Stimulated activated CD8-positive, alpha-beta memory T cell treated with anti-CD3 and anti-CD28 coated beads, Interleukin-2, amount 100 ng/mL, for 48 hours (primary cell): Measurements from ENCODE around the gene DGCR2.

Source experiments
- DNase-seq, 2 donors: peaks; one replicate each; pipeline ENCODE4 v3.0.0-alpha.2; 2020; ENCODE audit warnings: low read depth in 2 of 2

The DGCR2 gene

GRCh38 chr22:19147195-19147780, 25.1 kb upstream of the DGCR2 start:
- DNase-seq = no peak

DNA sequence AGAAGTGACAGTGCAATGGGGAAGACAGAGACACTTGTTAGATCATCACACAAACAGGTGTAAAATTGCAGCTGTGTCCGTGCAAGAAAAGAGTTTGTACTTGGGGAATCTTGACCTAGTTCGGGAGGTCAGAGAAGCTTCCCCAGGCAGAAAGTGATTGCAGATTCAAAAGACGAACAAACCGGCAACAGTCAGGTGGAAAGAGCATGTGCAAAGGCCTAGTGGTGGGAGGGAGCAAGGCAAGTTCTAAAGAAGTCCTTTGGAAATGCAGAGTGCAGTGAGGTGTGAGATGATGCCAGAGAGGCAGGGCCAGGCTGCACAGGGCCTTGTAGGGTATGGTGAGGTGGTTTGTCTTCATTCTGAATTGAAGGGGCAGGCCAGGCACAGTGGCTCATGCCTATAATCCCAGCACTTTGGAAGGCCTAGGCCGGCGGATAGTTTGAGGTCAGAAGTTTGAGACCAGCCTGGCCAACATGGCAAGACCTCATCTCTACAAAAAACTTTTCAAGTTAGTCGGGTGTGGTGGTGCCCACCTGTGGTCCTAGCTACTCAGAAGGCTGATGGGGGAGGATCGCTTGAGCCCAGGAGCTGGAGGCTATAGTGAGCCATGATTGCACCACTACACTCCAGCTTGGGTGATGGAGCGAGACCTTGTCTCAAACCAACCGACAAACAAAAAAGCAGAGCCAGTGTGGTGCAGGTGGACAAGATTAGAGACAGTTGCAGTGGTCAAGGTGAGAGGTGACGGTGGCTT, 24.2 kb upstream of the DGCR2 start:
- DNase-seq = no peak

- DNase-seq = peak; percentile 14 to 20
Measured at GRCh38 chr22:19143967-19144400, 21.8 kb upstream of the DGCR2 start.

DNA sequence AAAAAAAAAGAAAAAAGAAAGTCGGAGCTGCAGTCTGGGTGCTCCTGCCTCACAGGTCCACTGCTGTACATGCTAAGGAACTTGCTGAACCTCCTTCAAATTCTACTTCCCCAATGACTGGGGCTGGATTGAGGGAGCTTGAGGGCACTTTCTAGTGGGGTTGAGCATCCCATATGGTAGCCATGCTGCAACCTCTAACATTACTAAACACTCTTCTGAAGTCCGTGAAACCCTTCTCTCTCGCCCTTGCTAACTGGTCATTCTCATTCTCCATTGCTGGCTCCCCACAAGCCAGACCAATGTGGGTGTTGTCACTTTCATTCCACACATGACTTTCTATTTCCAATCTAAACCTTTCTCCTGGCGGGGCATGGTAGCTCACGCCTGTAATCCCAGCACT, 21.0 kb upstream of the DGCR2 start:
- DNase-seq = no peak

DNA sequence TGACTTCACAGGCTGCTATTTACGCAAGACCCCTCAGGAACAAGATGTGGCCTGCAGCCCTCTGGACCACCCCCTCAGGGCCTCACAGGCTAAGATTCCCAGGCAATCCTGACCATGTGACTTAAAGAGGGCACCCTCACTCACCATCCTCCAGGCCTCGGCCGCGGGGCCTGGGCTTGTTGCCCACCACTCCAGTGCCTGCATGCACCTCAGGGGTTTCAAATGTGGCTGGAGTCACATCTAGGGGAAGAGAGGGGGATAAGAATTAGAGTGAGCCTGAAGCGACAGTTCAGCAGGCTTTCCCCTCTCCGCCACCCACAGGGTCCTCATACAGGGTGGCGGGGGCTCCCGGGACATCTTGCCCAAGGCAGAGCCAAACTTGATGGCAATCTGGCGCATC, 20.2 kb upstream of the DGCR2 start:
- DNase-seq = no peak

- DNase-seq = no peak
Measured at GRCh38 chr22:19139974-19140373, 17.8 kb upstream of the DGCR2 start.

- DNase-seq = no peak
Measured at GRCh38 chr22:19139001-19139356, 16.8 kb upstream of the DGCR2 start.

- DNase-seq = no peak
Measured at GRCh38 chr22:19138217-19139000, 16.2 kb upstream of the DGCR2 start.

DNA sequence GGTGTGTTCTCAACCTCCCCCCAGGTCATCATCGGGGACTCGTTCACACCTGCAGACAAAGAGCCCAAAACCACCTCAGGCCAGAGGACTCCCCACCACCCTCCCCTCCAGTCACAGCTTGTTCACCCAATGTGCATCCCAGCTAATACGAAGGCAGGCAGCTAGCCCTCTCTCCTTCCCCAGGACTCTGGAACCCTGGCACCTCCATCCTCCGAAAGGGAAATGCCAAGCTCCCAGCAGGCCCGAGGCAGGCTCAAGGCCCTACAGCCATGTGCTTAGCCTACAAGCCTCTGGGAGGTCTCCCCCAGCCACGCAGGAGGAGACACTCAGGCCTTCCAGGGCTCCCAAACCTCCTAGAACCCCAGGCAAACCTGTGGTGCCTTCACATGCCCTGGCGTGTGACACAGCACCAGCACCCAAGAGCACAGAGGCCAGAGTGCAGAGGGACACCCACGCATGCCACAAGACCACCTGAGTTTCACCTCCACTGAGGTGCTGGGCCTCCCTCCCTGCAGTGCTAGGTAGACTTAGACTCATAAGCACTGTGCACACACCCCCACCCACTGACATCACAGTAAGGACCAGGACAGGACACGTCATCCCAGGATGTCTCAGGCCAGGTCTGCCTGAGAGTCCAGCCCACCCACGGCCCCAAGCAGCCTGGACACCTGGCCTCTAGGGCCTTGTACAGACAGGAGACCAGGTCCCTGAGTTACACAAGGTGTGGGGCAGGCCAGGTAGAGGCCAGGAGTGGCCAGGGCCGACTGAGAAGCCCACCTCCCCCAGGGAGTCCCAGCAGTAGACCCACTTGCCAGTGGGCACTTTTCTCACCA, 15.4 kb upstream of the DGCR2 start:
- no peak for DNase-seq

GRCh38 chr22:19136915-19137314, 14.7 kb upstream of the DGCR2 start:
- DNase-seq = no peak

DNA sequence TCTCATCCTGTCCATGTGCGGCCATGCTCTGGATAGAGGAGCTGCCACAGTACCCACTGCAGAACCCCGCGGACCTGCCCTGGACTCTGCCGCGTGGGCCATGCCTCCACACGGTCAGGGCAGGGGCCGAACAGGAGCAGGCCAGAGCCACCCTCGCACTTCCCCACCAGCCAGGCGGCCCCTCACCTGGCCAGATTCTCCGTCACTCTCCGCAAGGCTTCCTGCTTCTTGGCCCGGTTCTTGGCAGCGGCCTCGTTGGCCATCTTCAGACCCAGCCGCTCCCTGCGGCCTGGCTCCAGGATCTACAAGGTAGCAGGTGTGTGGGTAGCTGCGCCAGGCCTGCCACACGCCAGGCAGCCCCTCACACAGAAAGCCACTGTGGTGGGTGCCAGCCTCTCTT, 12.7 kb upstream of the DGCR2 start:
- no peak for DNase-seq

DNA sequence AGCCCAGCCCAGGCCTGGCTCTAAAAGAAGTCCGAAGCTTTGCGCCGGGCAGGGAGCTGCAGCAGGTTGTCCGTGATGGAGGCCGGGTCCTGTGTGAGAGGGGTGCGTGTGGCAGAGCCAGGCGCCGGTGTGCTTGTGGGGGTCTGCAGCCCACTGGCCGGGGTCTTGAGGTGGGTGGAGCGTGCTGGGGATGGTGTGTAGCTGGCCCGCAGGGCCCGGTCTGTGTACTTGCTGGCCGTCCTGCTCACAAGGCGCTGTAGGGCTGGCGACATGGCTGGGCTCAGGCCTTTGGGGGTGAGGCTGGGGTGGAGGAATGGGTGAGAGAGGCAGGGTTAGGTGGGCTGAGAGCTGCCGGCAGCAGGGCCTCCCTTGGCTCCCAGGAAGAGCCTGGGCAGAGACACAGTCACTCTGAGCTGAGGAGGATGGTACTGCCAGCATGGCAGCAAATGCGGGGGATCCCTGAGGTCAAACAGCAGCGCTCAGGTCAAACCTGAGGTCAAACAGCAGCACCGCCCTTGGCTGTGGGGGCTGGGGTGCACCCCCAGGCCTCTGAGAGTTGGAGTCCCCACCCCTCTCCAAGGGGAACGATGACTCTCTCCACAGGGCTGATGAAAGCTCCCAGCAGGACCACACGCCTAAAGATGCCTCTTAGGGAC, 12.1 kb upstream of the DGCR2 start:
- DNase-seq = no peak

GRCh38 chr22:19133561-19133960, 11.3 kb upstream of the DGCR2 start:
- no peak for DNase-seq

DNA sequence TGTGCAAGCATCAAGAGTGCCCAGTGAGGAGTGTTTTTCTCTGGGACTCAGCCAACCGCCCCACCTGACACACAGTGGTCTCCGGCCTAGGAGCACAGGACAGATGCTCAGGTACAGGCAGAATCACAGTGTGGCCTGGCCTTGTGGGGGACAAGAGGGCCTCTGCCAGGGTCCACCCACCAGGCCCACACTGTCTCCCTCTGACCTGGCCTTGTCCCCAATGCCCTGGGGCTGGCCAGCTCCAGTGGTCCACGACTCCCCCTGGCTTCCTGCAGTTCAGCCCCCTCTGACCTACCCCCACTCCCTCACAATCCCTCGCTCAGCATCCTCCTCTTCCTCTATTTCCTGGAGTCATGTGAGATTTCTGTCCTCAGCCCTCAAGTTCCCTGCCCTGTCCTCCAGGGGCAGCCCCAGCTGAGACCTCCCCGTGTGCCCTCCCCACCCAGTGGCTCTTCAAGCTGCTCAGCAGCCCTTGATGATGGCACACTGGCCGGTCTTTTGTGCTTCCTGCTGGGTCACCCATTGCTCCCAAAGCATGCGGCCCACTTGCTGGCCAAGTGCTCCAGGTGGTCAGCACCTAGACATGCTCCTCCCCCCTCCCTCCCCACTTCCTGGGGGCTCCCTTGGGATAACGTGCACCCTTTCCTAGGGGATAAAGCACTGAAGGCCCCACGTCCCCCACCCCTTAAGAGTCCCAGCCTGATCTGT, 10.6 kb upstream of the DGCR2 start:
- no peak for DNase-seq

GRCh38 chr22:19132153-19132552, 9.9 kb upstream of the DGCR2 start:
- DNase-seq = no peak

GRCh38 chr22:19131685-19132015, 9.4 kb upstream of the DGCR2 start:
- no peak for DNase-seq

DNA sequence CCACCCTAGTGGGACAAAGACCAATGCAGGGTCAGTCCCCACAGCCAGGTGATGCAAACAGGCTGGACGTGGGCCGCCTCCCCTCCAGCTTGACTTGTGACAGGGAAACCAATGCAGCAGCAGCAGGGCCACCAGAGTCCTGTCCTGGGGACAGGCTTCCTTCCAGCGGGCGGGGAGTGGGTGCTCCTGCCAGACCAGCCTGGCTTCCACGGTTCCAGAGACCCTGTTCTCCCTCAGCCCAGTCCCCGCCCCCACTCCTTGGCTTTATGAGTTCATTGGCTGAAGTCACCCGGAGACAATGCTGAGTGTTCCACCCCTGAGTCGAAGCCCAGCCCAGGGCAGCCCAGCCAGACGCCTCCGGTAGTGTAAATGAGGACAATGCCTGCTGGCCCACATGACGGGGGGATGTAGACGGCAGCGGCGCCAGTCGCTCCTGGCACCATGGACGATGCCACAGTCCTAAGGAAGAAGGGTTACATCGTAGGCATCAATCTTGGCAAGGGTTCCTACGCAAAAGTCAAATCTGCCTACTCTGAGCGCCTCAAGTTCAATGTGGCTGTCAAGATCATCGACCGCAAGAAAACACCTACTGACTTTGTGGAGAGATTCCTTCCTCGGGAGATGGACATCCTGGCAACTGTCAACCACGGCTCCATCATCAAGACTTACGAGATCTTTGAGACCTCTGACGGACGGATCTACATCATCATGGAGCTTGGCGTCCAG, 8.9 kb upstream of the DGCR2 start, which contains the start of gene TSSK2:
TSSK2 (plus strand) TSS at position 350 of the 726 bp plus-strand sequence; CDS start at position 442, 92 bp downstream.
- no peak for DNase-seq

GRCh38 chr22:19129871-19130270, 7.7 kb upstream of the DGCR2 start:
- DNase-seq = no peak

DNA sequence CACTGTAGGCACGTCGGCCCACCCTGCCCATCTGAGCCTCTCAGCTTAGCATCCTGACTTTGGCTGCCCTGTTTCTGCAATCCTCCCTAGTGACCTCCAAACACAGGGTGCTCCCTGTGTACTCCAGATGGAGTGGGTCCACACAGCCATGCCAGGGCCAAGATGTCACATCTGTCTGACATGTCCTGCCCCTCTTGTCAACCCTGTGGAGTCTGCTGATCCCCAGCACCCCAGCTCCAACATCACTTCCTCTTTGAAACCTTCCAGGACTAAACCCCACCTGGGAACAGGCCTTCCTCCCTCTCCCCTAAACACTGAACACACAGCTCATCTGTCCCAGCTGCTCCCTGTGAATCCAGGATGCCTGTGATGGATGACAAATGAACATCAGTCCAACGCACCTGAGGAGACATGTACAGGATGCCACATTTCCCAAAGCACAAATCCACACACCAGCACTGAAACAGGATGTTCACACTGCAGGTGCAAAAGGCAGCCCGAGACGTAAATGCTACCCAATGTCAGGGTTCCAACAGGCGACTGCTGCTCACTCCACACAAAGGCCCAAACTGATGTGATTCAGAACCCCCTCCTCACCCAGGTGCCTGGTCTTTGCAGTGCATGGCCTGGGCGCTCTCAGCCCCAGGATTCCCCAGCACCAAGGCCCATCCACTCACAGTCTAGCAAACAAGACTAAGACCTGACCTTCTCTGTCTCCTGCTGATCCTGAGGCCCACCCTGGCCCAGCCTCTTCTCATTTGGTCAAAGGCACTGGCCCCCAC, 6.9 kb upstream of the DGCR2 start:
- DNase-seq = no peak
